ENCODE data around the gene VILL. TPM values are rescaled to one million over a fixed set of nuclear protein-coding genes. Genes with fewer than 3 reads are reported as not detected.

The VILL gene
- total RNA-seq, 1 experiment from 2014 or later: 1.2 TPM

GRCh38 chr3:37969596-37970100 is 20.9 kb upstream of the VILL start:
- RAD21 ChIA-PET (ENCODE audit: low non-redundant PET in 1 of 2, low total read pairs in 2 of 2, uncharacterized antibody in 2 of 2, unreplicated experiment in 2 of 2): no interaction called here
- no peaks in the 10 kb centered on the region for H3K27me3 ChIP-seq (ENCODE audit: insufficient read depth, low read length)
- H3K9me3 ChIP-seq (ENCODE audit: control insufficient read depth in 1 of 2, insufficient read depth in 1 of 2, low read depth in 1 of 2, low read length in 2 of 2): no peaks in the 10 kb centered on the region
- 0 out of 2 replicates have a peak, but pooled peaks cover 5% of the 10 kb centered on the region for H4K20me1 ChIP-seq (ENCODE audit: insufficient read depth)
- intact Hi-C loops (cut with micrococcal nuclease): loop anchor here (5.0 to 10.0 kb wide), 3 partner anchors 145 to 537 kb away; partner anchors contain the start of gene XYLB
- H3K9ac ChIP-seq (ENCODE audit: low read length): no peak overlapping the region
- H2AFZ ChIP-seq (ENCODE audit: low read depth, low read length, poor library complexity, severe bottlenecking): no peak overlapping the region
- no peak for ATAC-seq
- DNase-seq (ENCODE audit: low read depth, low spot score): no peak
- no peaks in the 10 kb centered on the region for H3K9me2 ChIP-seq (ENCODE audit: insufficient read depth)
- POLR2A ChIA-PET: no interaction called here
- no peak overlapping the region for H3K27ac ChIP-seq (ENCODE audit: low read depth, low read length)
- TF ChIP-seq SIN3A (IDR thresholded peaks at IDR 0.05; ENCODE audit: low read depth): no peak
- TF ChIP-seq, protein P1, sequence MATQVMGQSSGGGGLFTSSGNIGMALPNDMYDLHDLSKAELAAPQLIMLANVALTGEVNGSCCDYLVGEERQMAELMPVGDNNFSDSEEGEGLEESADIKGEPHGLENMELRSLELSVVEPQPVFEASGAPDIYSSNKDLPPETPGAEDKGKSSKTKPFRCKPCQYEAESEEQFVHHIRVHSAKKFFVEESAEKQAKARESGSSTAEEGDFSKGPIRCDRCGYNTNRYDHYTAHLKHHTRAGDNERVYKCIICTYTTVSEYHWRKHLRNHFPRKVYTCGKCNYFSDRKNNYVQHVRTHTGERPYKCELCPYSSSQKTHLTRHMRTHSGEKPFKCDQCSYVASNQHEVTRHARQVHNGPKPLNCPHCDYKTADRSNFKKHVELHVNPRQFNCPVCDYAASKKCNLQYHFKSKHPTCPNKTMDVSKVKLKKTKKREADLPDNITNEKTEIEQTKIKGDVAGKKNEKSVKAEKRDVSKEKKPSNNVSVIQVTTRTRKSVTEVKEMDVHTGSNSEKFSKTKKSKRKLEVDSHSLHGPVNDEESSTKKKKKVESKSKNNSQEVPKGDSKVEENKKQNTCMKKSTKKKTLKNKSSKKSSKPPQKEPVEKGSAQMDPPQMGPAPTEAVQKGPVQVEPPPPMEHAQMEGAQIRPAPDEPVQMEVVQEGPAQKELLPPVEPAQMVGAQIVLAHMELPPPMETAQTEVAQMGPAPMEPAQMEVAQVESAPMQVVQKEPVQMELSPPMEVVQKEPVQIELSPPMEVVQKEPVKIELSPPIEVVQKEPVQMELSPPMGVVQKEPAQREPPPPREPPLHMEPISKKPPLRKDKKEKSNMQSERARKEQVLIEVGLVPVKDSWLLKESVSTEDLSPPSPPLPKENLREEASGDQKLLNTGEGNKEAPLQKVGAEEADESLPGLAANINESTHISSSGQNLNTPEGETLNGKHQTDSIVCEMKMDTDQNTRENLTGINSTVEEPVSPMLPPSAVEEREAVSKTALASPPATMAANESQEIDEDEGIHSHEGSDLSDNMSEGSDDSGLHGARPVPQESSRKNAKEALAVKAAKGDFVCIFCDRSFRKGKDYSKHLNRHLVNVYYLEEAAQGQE (IDR thresholded peaks at IDR 0.05; ENCODE audit: low read depth): no peak
- TF ChIP-seq TCF7L2 (IDR thresholded peaks at IDR 0.05; ENCODE audit: borderline replicate concordance, extremely low read depth, insufficient read depth, insufficient read length): no peak
- TF ChIP-seq, protein P2, sequence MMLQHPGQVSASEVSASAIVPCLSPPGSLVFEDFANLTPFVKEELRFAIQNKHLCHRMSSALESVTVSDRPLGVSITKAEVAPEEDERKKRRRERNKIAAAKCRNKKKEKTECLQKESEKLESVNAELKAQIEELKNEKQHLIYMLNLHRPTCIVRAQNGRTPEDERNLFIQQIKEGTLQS (IDR thresholded peaks at IDR 0.05): no peak
- no peak for TF ChIP-seq RAD21 (IDR thresholded peaks at IDR 0.05; ENCODE audit: low read depth)
- no peak for TF ChIP-seq MAX (IDR thresholded peaks at IDR 0.05)
- no peak for TF ChIP-seq CBX3 (IDR thresholded peaks at IDR 0.05; ENCODE audit: low read depth)
- TF ChIP-seq ELF1 (IDR thresholded peaks at IDR 0.05; ENCODE audit: borderline replicate concordance, low read depth): no peak
- no peak for TF ChIP-seq EZH2phosphoT487 (IDR thresholded peaks at IDR 0.05; ENCODE audit: borderline replicate concordance)
- no peak for TF ChIP-seq ZBTB33 (IDR thresholded peaks at IDR 0.05; ENCODE audit: extremely low read depth, insufficient replicate concordance, low read length)
- TF ChIP-seq ZFX (IDR thresholded peaks at IDR 0.05): no peak
- no peak for TF ChIP-seq CTCF (IDR thresholded peaks at IDR 0.05 in 2 of 3, conservative IDR thresholded peaks at IDR 0.05 in 1 of 3; ENCODE audit: borderline replicate concordance in 1 of 3, insufficient read depth in 1 of 3, low read depth in 2 of 3, low read length in 2 of 3)
- TF ChIP-seq POLR2A (IDR thresholded peaks at IDR 0.05; ENCODE audit: borderline replicate concordance, extremely low read depth, insufficient read depth, insufficient read length): no peak
- no peak overlapping the region for H3K4me2 ChIP-seq (ENCODE audit: low read length)
- CTCF ChIA-PET: no interaction called here
- H3K79me2 ChIP-seq (ENCODE audit: insufficient read depth, low read length): no peaks in the 10 kb centered on the region
- H3K4me1 ChIP-seq (ENCODE audit: control insufficient read depth in 1 of 2, insufficient read depth in 2 of 2, low read length in 2 of 2): no peaks in the 10 kb centered on the region
- no peaks in the 10 kb centered on the region for H3K36me3 ChIP-seq (ENCODE audit: control insufficient read depth in 1 of 2, insufficient read depth in 2 of 2, low read length in 2 of 2)
- no TSS peak for BruUV-seq (replicated peaks)
- no peak overlapping the region for H3K4me3 ChIP-seq (replicated peaks in 1 of 2; ENCODE audit: low read depth in 1 of 2, low read length in 2 of 2)
